ENCODE measurements around the gene LRP10.

The LRP10 gene

GRCh38 chr14:22896760-22897159, 25.2 kb downstream of the LRP10 start:
- no peak for TF ChIP-seq EGR1 (IDR thresholded peaks at IDR 0.05)
- no peak for TF ChIP-seq ZBTB7A (IDR thresholded peaks at IDR 0.05; ENCODE audit: low read depth)
- TF ChIP-seq USF1 (IDR thresholded peaks at IDR 0.05) = no peak
- TF ChIP-seq EP300 (IDR thresholded peaks at IDR 0.05; ENCODE audit: borderline replicate concordance) = no peak
- no peak for TF ChIP-seq CEBPB (IDR thresholded peaks at IDR 0.05)
- no peak for TF ChIP-seq CREB1 (IDR thresholded peaks at IDR 0.05; ENCODE audit: low read depth)
- TF ChIP-seq NFIC (IDR thresholded peaks at IDR 0.05) = no peak
- TF ChIP-seq TCF12 (IDR thresholded peaks at IDR 0.05; ENCODE audit: low read depth) = no peak
- no peak for TF ChIP-seq MAX (IDR thresholded peaks at IDR 0.05)
- no peak for TF ChIP-seq YY1 (IDR thresholded peaks at IDR 0.05; ENCODE audit: low read depth)
- no peak for TF ChIP-seq TAF1 (IDR thresholded peaks at IDR 0.05; ENCODE audit: low read depth)
- TF ChIP-seq FOXM1 (IDR thresholded peaks at IDR 0.05; ENCODE audit: borderline replicate concordance, low read depth) = no peak
- no peak for TF ChIP-seq TEAD4 (IDR thresholded peaks at IDR 0.05)
- TF ChIP-seq, protein P1, sequence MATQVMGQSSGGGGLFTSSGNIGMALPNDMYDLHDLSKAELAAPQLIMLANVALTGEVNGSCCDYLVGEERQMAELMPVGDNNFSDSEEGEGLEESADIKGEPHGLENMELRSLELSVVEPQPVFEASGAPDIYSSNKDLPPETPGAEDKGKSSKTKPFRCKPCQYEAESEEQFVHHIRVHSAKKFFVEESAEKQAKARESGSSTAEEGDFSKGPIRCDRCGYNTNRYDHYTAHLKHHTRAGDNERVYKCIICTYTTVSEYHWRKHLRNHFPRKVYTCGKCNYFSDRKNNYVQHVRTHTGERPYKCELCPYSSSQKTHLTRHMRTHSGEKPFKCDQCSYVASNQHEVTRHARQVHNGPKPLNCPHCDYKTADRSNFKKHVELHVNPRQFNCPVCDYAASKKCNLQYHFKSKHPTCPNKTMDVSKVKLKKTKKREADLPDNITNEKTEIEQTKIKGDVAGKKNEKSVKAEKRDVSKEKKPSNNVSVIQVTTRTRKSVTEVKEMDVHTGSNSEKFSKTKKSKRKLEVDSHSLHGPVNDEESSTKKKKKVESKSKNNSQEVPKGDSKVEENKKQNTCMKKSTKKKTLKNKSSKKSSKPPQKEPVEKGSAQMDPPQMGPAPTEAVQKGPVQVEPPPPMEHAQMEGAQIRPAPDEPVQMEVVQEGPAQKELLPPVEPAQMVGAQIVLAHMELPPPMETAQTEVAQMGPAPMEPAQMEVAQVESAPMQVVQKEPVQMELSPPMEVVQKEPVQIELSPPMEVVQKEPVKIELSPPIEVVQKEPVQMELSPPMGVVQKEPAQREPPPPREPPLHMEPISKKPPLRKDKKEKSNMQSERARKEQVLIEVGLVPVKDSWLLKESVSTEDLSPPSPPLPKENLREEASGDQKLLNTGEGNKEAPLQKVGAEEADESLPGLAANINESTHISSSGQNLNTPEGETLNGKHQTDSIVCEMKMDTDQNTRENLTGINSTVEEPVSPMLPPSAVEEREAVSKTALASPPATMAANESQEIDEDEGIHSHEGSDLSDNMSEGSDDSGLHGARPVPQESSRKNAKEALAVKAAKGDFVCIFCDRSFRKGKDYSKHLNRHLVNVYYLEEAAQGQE (IDR thresholded peaks at IDR 0.05; ENCODE audit: low read depth) = no peak
- no peak for TF ChIP-seq RAD21 (IDR thresholded peaks at IDR 0.05; ENCODE audit: low read depth)

GRCh38 chr14:22897357-22897756, 25.8 kb downstream of the LRP10 start:
- no peak for TF ChIP-seq ZBTB7A (IDR thresholded peaks at IDR 0.05; ENCODE audit: low read depth)
- TF ChIP-seq USF1 (IDR thresholded peaks at IDR 0.05) = no peak
- no peak for TF ChIP-seq MAX (IDR thresholded peaks at IDR 0.05)
- TF ChIP-seq YY1 (IDR thresholded peaks at IDR 0.05; ENCODE audit: low read depth) = no peak
- no peak for TF ChIP-seq EGR1 (IDR thresholded peaks at IDR 0.05)
- TF ChIP-seq TEAD4 (IDR thresholded peaks at IDR 0.05) = no peak
- no peak for TF ChIP-seq RAD21 (IDR thresholded peaks at IDR 0.05; ENCODE audit: low read depth)
- no peak for TF ChIP-seq CEBPB (IDR thresholded peaks at IDR 0.05)
- no peak for TF ChIP-seq NFIC (IDR thresholded peaks at IDR 0.05)
- TF ChIP-seq FOXM1 (IDR thresholded peaks at IDR 0.05; ENCODE audit: borderline replicate concordance, low read depth) = no peak
- TF ChIP-seq TAF1 (IDR thresholded peaks at IDR 0.05; ENCODE audit: low read depth) = no peak
- TF ChIP-seq, protein P1 (IDR thresholded peaks at IDR 0.05; ENCODE audit: low read depth) = no peak

DNA sequence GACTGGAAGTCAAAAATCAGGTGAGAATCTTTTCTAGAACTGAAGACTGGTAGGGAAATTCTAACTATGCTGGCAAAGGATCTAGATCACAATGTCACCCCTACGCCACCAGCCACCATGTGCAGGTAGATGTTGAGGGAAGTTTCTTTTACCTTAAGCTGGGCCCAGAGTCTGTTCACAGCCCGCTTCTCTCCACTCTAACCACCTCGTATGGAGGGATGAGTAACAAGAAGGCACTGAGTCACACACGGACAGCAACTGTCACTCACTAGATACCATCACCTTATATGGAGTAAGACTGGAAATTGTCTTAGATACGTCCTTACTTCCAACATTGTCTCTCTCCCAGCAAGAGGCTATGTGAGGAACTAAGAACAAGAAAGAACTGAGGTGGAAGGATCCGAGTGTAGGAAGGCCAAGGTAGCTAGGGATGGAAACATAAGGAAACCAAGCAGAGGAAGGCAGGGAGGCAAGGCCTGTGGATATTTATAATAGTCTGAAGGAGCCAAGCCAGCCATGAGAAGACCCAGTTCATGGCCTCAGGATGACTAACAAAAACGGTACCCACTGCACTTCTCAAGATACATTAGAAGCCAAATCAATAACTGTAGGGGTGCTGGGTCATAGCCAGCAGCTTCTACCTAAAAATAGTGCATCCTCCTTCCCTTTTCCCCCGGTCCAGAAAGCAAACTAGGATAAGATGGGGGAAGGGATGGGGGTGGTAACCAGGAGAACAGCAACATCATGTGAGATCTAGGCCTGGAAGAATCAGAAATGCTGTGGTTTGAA, 27.0 kb downstream of the LRP10 start:
- no peak for TF ChIP-seq ZBTB7A (IDR thresholded peaks at IDR 0.05; ENCODE audit: low read depth)
- TF ChIP-seq CEBPB (IDR thresholded peaks at IDR 0.05) = no peak
- no peak for TF ChIP-seq USF1 (IDR thresholded peaks at IDR 0.05)
- TF ChIP-seq MAX (IDR thresholded peaks at IDR 0.05) = no peak
- TF ChIP-seq EP300 (IDR thresholded peaks at IDR 0.05; ENCODE audit: borderline replicate concordance) = no peak
- no peak for TF ChIP-seq YY1 (IDR thresholded peaks at IDR 0.05; ENCODE audit: low read depth)
- TF ChIP-seq, protein P1 (IDR thresholded peaks at IDR 0.05; ENCODE audit: low read depth) = no peak
- no peak for TF ChIP-seq CREB1 (IDR thresholded peaks at IDR 0.05; ENCODE audit: low read depth)
- TF ChIP-seq TEAD4 (IDR thresholded peaks at IDR 0.05) = no peak
- no peak for TF ChIP-seq FOXM1 (IDR thresholded peaks at IDR 0.05; ENCODE audit: borderline replicate concordance, low read depth)
- no peak for TF ChIP-seq RAD21 (IDR thresholded peaks at IDR 0.05; ENCODE audit: low read depth)
- TF ChIP-seq EGR1 (IDR thresholded peaks at IDR 0.05) = no peak
- TF ChIP-seq TAF1 (IDR thresholded peaks at IDR 0.05; ENCODE audit: low read depth) = no peak
- no peak for TF ChIP-seq NFIC (IDR thresholded peaks at IDR 0.05)
- TF ChIP-seq TCF12 (IDR thresholded peaks at IDR 0.05; ENCODE audit: low read depth) = no peak
